NCI-H2227 treated with DMSO at 0.1 percent for 48 hours (cell line): Measurements from ENCODE around the gene PHACTR1.
"Not testable (repeated sequence)": the region's sequence is repeated elsewhere in the genome, so short reads cannot be mapped to it uniquely, and the experiment has no call there.

Source experiments
- DNase-seq: peaks from one replicate; lab custom pipeline; 2025; lab: John Stamatoyannopoulos, UW

The PHACTR1 gene

GRCh38 chr6:12749531-12750379 is 33.2 kb downstream of the PHACTR1 start:
- peak; percentile 65 for DNase-seq

GRCh38 chr6:12750416-12750815 is 33.8 kb downstream of the PHACTR1 start:
- DNase-seq, result no peak

- DNase-seq, result no peak
Observed at GRCh38 chr6:12751694-12752325, 35.2 kb downstream of the PHACTR1 start.

- no peak for DNase-seq
Observed at GRCh38 chr6:12753036-12753435, 36.5 kb downstream of the PHACTR1 start.

- no peak for DNase-seq
Observed at GRCh38 chr6:12760226-12760625, 43.7 kb downstream of the PHACTR1 start.

GRCh38 chr6:12760911-12761310 is 44.3 kb downstream of the PHACTR1 start:
- DNase-seq, result no peak

- peak; percentile 81 for DNase-seq
Observed at GRCh38 chr6:12761376-12762115, 45.0 kb downstream of the PHACTR1 start.

- DNase-seq, result not testable (repeated sequence)
Observed at GRCh38 chr6:12762731-12763434, 46.3 kb downstream of the PHACTR1 start.

GRCh38 chr6:12766365-12766764 is 49.8 kb downstream of the PHACTR1 start:
- DNase-seq, result no peak

- DNase-seq, result no peak
Observed at GRCh38 chr6:12767016-12767415, 50.4 kb downstream of the PHACTR1 start.

- no peak for DNase-seq
Observed at GRCh38 chr6:12769556-12770256, 53.1 kb downstream of the PHACTR1 start.

- no peak for DNase-seq
Observed at GRCh38 chr6:12772416-12772815, 55.8 kb downstream of the PHACTR1 start.

- no peak for DNase-seq
Observed at GRCh38 chr6:12776291-12776690, 59.7 kb downstream of the PHACTR1 start.

- DNase-seq, result no peak
Observed at GRCh38 chr6:12779772-12780171, 63.2 kb downstream of the PHACTR1 start.

GRCh38 chr6:12782136-12782535 is 65.6 kb downstream of the PHACTR1 start:
- no peak for DNase-seq

GRCh38 chr6:12785301-12785700 is 68.7 kb downstream of the PHACTR1 start:
- DNase-seq, result no peak

- DNase-seq, result no peak
Observed at GRCh38 chr6:12785921-12786320, 69.4 kb downstream of the PHACTR1 start.

- no peak for DNase-seq
Observed at GRCh38 chr6:12791371-12791770, 74.8 kb downstream of the PHACTR1 start.

- no peak for DNase-seq
Observed at GRCh38 chr6:12798326-12798725, 81.8 kb downstream of the PHACTR1 start.

GRCh38 chr6:12800120-12800519 is 83.6 kb downstream of the PHACTR1 start:
- no peak for DNase-seq

- no peak for DNase-seq
Observed at GRCh38 chr6:12801141-12801540, 84.6 kb downstream of the PHACTR1 start.

- DNase-seq, result no peak
Observed at GRCh38 chr6:12802440-12802839, 85.9 kb downstream of the PHACTR1 start.
